Measurements from ENCODE around the gene HGD. TPM values are rescaled to one million over a fixed set of nuclear protein-coding genes. Genes with fewer than 3 reads are reported as not detected.

Gene HGD
- total RNA-seq, 1 donor = 0.43 TPM

DNA sequence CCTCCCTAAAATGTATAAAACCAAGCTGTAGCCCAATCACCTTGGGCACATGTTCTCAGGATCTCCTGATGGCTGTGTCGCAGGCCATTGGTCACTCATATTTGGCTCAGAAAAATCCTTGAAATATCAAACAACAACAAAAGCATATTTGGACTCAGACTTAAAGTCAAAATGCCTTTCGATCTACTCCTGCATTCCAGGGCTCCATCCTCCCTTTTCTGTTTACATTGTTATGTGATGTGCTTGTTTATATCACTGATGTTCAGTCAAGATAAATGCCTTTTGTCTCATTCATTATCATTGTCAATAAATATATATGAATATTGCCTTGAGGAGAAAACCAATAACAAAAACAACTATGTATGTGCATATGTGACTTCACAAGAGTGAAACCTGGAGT lies 31.7 kb downstream of the HGD start:
- DNase-seq (ENCODE audit: low read depth) = peak; percentile 17
- TF ChIP-seq, protein P1, sequence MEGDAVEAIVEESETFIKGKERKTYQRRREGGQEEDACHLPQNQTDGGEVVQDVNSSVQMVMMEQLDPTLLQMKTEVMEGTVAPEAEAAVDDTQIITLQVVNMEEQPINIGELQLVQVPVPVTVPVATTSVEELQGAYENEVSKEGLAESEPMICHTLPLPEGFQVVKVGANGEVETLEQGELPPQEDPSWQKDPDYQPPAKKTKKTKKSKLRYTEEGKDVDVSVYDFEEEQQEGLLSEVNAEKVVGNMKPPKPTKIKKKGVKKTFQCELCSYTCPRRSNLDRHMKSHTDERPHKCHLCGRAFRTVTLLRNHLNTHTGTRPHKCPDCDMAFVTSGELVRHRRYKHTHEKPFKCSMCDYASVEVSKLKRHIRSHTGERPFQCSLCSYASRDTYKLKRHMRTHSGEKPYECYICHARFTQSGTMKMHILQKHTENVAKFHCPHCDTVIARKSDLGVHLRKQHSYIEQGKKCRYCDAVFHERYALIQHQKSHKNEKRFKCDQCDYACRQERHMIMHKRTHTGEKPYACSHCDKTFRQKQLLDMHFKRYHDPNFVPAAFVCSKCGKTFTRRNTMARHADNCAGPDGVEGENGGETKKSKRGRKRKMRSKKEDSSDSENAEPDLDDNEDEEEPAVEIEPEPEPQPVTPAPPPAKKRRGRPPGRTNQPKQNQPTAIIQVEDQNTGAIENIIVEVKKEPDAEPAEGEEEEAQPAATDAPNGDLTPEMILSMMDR (IDR thresholded peaks at IDR 0.05; ENCODE audit: insufficient read depth, low read depth, low read length) = no peak
- H3K4me3 ChIP-seq (ENCODE audit: low read depth, low read length) = no peak overlapping the region

DNA sequence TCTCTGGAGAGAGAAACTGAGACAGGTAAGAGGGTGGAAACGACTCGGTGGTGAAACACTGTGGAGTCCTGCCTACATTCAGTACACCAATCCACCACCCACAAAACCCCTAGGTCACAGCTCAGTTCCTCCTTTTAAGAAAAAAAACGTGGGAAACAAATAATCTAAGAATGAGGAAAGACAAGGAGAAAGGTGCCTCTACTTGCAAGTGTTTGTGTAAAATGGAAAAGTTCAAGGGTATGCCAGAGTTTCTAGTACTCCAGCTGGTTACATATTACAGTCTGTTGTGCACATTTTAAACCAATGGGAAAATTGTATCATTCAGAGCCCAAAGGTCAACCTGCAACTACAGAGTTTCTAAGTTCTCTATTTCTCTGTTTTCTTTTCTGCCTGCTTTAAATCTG lies 32.2 kb downstream of the HGD start:
- DNase-seq (ENCODE audit: low read depth) = peak; percentile 32
- no peak overlapping the region for H3K4me3 ChIP-seq (ENCODE audit: low read depth, low read length)
- TF ChIP-seq, protein P1 (IDR thresholded peaks at IDR 0.05; ENCODE audit: insufficient read depth, low read depth, low read length) = no peak

DNA sequence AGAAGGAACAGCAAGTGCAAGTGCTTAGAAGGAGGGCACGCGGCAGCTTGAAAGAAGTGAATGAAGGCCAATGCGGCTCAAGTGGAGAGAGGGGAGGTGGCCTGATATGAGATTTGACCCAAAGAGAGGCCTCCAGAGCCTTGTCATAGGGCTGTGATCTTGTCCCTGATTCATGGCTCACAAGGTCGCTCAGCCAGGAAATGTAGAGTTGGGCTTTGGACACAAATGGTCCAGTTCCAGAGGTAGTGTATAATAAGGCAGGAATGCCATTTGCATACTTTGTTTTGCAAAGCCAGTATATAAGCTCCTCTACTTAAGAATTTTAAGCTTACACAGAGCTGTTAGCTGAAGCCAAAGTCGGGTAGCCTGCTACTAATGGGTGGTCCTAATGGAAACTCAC lies 33.7 kb downstream of the HGD start:
- TF ChIP-seq, protein P1 (IDR thresholded peaks at IDR 0.05; ENCODE audit: insufficient read depth, low read depth, low read length) = no peak
- DNase-seq (ENCODE audit: low read depth) = no peak
- no peak overlapping the region for H3K4me3 ChIP-seq (ENCODE audit: low read depth, low read length)

DNA sequence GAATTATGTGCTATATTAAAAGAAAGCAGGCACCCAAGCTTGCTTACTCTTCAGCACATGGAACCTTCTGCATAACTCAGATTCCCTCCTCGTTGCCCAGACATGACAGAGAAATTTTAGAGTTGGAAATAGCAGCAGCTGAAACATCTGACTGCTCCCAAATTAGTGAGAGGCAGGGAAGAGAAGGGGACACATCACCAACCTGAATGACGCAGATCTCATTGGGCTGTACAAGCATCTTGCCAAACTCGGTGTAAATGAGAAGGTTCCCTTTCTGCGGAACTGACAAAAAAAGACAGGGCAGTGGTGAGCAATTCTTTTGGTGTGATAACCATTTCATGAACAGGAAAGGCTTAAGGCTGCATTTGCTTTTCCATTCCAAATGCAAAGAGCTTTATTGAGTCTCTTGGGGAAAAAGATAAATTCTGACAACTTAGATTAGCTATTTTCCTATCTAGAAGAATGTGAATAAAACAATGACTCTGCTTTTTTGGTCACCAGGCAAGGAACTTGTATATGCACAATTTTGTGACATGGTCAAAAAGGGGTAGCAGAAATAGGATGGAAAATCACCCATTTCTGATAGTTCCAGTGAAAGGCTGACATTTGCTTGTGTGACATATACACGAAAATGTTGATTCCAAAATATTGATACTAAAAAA lies 35.1 kb downstream of the HGD start:
- H3K4me3 ChIP-seq (ENCODE audit: low read depth, low read length) = no peak overlapping the region
- DNase-seq (ENCODE audit: low read depth) = no peak
- TF ChIP-seq, protein P1 (IDR thresholded peaks at IDR 0.05; ENCODE audit: insufficient read depth, low read depth, low read length) = no peak

DNA sequence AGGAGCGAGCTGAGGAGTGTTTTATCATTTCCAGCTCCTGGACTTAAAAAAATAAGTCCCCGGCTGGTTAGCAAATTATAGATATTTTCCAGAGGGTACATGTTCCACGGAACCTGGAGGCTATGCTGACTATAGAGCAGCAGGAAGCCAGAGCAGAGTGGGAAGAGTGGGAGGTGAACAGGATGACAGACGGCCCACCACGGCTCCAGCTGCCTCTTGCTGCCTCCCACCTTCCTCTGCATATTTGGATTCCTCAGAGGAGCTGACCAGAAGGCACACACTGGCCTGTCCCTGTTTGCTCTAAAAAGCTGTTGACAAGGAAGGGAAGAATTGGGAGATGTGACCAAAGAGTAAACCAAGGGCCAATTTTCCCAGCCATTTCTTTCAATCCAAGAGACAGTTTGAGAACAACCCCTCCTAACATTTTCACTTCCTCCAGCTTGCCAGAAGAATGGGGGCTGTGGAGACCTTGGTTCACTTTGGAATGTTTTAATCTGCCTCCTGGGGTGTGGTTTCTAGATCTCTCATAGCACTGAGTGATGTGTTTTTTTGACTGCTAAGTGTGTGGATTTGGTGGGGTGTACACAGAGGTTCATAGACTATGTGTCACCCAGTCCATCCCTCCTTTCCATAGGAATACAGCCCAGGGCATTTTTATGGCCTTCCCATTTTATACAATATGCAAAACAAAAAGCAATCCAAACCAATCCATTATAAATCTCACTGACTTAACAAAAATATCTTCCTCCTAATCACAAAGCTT lies 36.8 kb downstream of the HGD start:
- TF ChIP-seq, protein P1 (IDR thresholded peaks at IDR 0.05; ENCODE audit: insufficient read depth, low read depth, low read length) = no peak
- H3K4me3 ChIP-seq (ENCODE audit: low read depth, low read length) = no peak overlapping the region
- peak; percentile 21 for DNase-seq (ENCODE audit: low read depth)

DNA sequence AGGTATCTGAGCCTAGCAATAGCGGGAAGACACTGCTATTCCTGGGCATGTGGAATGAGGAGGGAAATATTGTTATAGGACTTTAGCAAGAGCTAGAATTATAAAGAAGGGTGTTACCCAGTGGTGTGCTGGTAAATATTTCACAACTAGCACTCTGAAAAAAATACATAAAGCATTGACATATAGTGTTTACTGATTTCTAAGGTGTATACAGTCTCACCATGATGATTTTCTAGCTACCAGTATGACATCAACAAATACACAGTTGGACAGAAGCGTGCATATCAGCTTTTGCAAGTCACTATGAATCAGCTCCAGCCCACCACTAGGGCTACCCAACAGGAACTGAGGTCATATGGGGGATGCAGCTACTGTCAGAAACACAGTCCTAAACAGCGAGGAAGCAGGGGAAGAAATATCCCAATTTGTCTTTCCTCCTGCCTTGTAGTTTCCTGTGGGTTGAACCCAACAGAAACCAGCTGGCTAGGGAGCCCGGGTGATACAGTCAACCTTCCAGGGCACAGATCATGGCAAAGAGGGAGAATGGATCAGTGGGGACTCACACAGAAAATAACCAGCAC lies 39.6 kb downstream of the HGD start:
- TF ChIP-seq, protein P1 (IDR thresholded peaks at IDR 0.05; ENCODE audit: insufficient read depth, low read depth, low read length) = peak; percentile 11
- no peak overlapping the region for H3K4me3 ChIP-seq (ENCODE audit: low read depth, low read length)
- peak; percentile 56 for DNase-seq (ENCODE audit: low read depth)
